Measurements from ENCODE around the gene C19orf44. TPM values are rescaled to one million over a fixed set of nuclear protein-coding genes. Genes with fewer than 3 reads are reported as not detected.
"Not testable (repeated sequence)": the region's sequence is repeated elsewhere in the genome, so short reads cannot be mapped to it uniquely, and the experiment has no call there.

Gene C19orf44
- total RNA-seq, 1 donor from 2014 or later: 3.3 TPM

- ATAC-seq: no peak
- intact Hi-C loops (cut with DNase I): no loop called here
- no peak for DNase-seq (ENCODE audit: missing footprints)
Measured at GRCh38 chr19:16527334-16527935, 31.2 kb downstream of the C19orf44 start.

- DNase-seq (ENCODE audit: missing footprints) (no peak), ATAC-seq (no peak)
- intact Hi-C loops (cut with DNase I): no loop called here
Measured at GRCh38 chr19:16527971-16528521, 31.9 kb downstream of the C19orf44 start.

GRCh38 chr19:16529466-16530144, 33.4 kb downstream of the C19orf44 start:
- no peak for ATAC-seq
- intact Hi-C loops (cut with DNase I): no loop called here
- DNase-seq (ENCODE audit: missing footprints): no peak

GRCh38 chr19:16530540-16531379, 34.6 kb downstream of the C19orf44 start:
- DNase-seq (ENCODE audit: missing footprints): no peak
- no peak for ATAC-seq
- intact Hi-C loops (cut with DNase I): no loop called here

GRCh38 chr19:16531380-16531669, 35.1 kb downstream of the C19orf44 start:
- DNase-seq (ENCODE audit: missing footprints) (no peak), ATAC-seq (no peak)
- intact Hi-C loops (cut with DNase I): no loop called here

- intact Hi-C loops (cut with DNase I): no loop called here
- ATAC-seq: no peak
Measured at GRCh38 chr19:16532440-16533234, 36.4 kb downstream of the C19orf44 start.

GRCh38 chr19:16535381-16535780, 39.2 kb downstream of the C19orf44 start:
- ATAC-seq (no peak), DNase-seq (ENCODE audit: missing footprints) (no peak)
- intact Hi-C loops (cut with DNase I): loop anchor here (5.0 kb wide), 1 partner anchor 103 kb away; no protein-coding TSS in a partner anchor

More at GRCh38 chr19:16532440-16533234, 36.4 kb downstream of the C19orf44 start:
- DNase-seq (ENCODE audit: missing footprints): peak; percentile 55

GRCh38 chr19:16536130-16536529, 39.9 kb downstream of the C19orf44 start:
- ATAC-seq: no peak
- intact Hi-C loops (cut with DNase I): loop anchor here (5.0 kb wide), 1 partner anchor 104 kb away; no protein-coding TSS in a partner anchor
- DNase-seq (ENCODE audit: missing footprints): no peak

GRCh38 chr19:16537111-16537510, 40.9 kb downstream of the C19orf44 start:
- no peak for DNase-seq (ENCODE audit: missing footprints)

GRCh38 chr19:16540948-16541347, 44.8 kb downstream of the C19orf44 start:
- intact Hi-C loops (cut with DNase I): no loop called here
- no peak for DNase-seq (ENCODE audit: missing footprints)

More at GRCh38 chr19:16537111-16537510, 40.9 kb downstream of the C19orf44 start:
- ATAC-seq: no peak
- intact Hi-C loops (cut with DNase I): loop anchor here (5.0 kb wide), 1 partner anchor 105 kb away; no protein-coding TSS in a partner anchor

GRCh38 chr19:16541526-16542044, 45.4 kb downstream of the C19orf44 start:
- ATAC-seq (no peak), DNase-seq (ENCODE audit: missing footprints) (peak; percentile 31)
- intact Hi-C loops (cut with DNase I): no loop called here

More at GRCh38 chr19:16540948-16541347, 44.8 kb downstream of the C19orf44 start:
- ATAC-seq: no peak

- DNase-seq (ENCODE audit: missing footprints): peak; percentile 97
- peak; percentile 98 for ATAC-seq
- intact Hi-C loops (cut with DNase I): no loop called here
Measured at GRCh38 chr19:16542045-16542909, 46.1 kb downstream of the C19orf44 start, which contains the start of gene CHERP. TSS of gene CHERP (minus strand) at chr19:16542437. CDS start at chr19:16542378, 59 bp downstream.

GRCh38 chr19:16542910-16543472, 46.8 kb downstream of the C19orf44 start:
- peak; percentile 45 for DNase-seq (ENCODE audit: missing footprints)
- ATAC-seq: no peak
- intact Hi-C loops (cut with DNase I): no loop called here

- DNase-seq (ENCODE audit: missing footprints); intact Hi-C loops (cut with DNase I); ATAC-seq: not testable (repeated sequence)
Measured at GRCh38 chr19:16543734-16544133, 47.5 kb downstream of the C19orf44 start.

GRCh38 chr19:16544473-16545231, 48.5 kb downstream of the C19orf44 start:
- DNase-seq (ENCODE audit: missing footprints) (no peak), ATAC-seq (no peak)
- intact Hi-C loops (cut with DNase I): no loop called here

GRCh38 chr19:16548956-16549355, 52.8 kb downstream of the C19orf44 start:
- ATAC-seq (no peak), DNase-seq (ENCODE audit: missing footprints) (no peak)
- intact Hi-C loops (cut with DNase I): no loop called here

All from Right ventricle myocardium inferior (tissue), 1 donor.